ENCODE data around the gene GYPE.
"Not testable (repeated sequence)": the region's sequence is repeated elsewhere in the genome, so short reads cannot be mapped to it uniquely, and the experiment has no call there.

Gene GYPE

GRCh38 chr4:143890323-143890722 is 15.0 kb downstream of the GYPE start:
- H3K36me3 Mint-ChIP-seq (ENCODE audit: low read depth); DNase-seq; H3K4me1 Mint-ChIP-seq (ENCODE audit: low read depth); H3K4me3 Mint-ChIP-seq; H3K9me3 Mint-ChIP-seq; H3K27me3 Mint-ChIP-seq; H3K27ac Mint-ChIP-seq: not testable (repeated sequence)

- not testable (repeated sequence) for H3K27ac Mint-ChIP-seq; DNase-seq; H3K36me3 Mint-ChIP-seq (ENCODE audit: low read depth); H3K9me3 Mint-ChIP-seq; H3K4me3 Mint-ChIP-seq; H3K4me1 Mint-ChIP-seq (ENCODE audit: low read depth); H3K27me3 Mint-ChIP-seq
These were observed 17.2 kb downstream of the GYPE start for GRCh38 chr4:143888189-143888588.

- H3K36me3 Mint-ChIP-seq (ENCODE audit: low read depth); DNase-seq; H3K4me3 Mint-ChIP-seq; H3K27ac Mint-ChIP-seq; H3K9me3 Mint-ChIP-seq; H3K27me3 Mint-ChIP-seq; H3K4me1 Mint-ChIP-seq (ENCODE audit: low read depth): not testable (repeated sequence)
These were observed 20.4 kb downstream of the GYPE start for GRCh38 chr4:143884965-143885364.

- Mint-ChIP-seq H3K4me1 (ENCODE audit: low read depth) (no peaks in the 10 kb centered on the region), H3K4me3 (no peak overlapping the region), H3K36me3 (ENCODE audit: low read depth) (no peaks in the 10 kb centered on the region), H3K9me3 (no peaks in the 10 kb centered on the region), H3K27me3 (no peaks in the 10 kb centered on the region), H3K27ac (no peak overlapping the region)
- no peak for DNase-seq
These were observed 21.8 kb downstream of the GYPE start for GRCh38 chr4:143883529-143883928.

- H3K27me3 Mint-ChIP-seq = no peaks in the 10 kb centered on the region
- H3K27ac Mint-ChIP-seq = no peak overlapping the region
- DNase-seq = no peak
- H3K36me3 Mint-ChIP-seq (ENCODE audit: low read depth) = no peaks in the 10 kb centered on the region
- H3K4me1 Mint-ChIP-seq (ENCODE audit: low read depth) = no peaks in the 10 kb centered on the region
- no peak overlapping the region for H3K4me3 Mint-ChIP-seq
- no peaks in the 10 kb centered on the region for H3K9me3 Mint-ChIP-seq
These were observed 22.5 kb downstream of the GYPE start for GRCh38 chr4:143882892-143883291.

GRCh38 chr4:143879561-143879960 is 25.8 kb downstream of the GYPE start:
- not testable (repeated sequence) for H3K27me3 Mint-ChIP-seq; H3K4me1 Mint-ChIP-seq (ENCODE audit: low read depth); H3K36me3 Mint-ChIP-seq (ENCODE audit: low read depth); DNase-seq; H3K4me3 Mint-ChIP-seq; H3K27ac Mint-ChIP-seq; H3K9me3 Mint-ChIP-seq

- not testable (repeated sequence) for H3K4me3 Mint-ChIP-seq; DNase-seq; H3K27me3 Mint-ChIP-seq; H3K36me3 Mint-ChIP-seq (ENCODE audit: low read depth); H3K27ac Mint-ChIP-seq; H3K9me3 Mint-ChIP-seq; H3K4me1 Mint-ChIP-seq (ENCODE audit: low read depth)
These were observed 30.0 kb downstream of the GYPE start for GRCh38 chr4:143875357-143875756.

- DNase-seq; H3K4me1 Mint-ChIP-seq (ENCODE audit: low read depth); H3K27me3 Mint-ChIP-seq; H3K4me3 Mint-ChIP-seq; H3K36me3 Mint-ChIP-seq (ENCODE audit: low read depth); H3K9me3 Mint-ChIP-seq: not testable (repeated sequence)
- peak overlapping the region; percentile 11 for H3K27ac Mint-ChIP-seq
These were observed 34.7 kb downstream of the GYPE start for GRCh38 chr4:143870523-143871268.

GRCh38 chr4:143869925-143870324 is 35.4 kb downstream of the GYPE start:
- not testable (repeated sequence) for H3K4me1 Mint-ChIP-seq (ENCODE audit: low read depth); H3K4me3 Mint-ChIP-seq; H3K27ac Mint-ChIP-seq; H3K36me3 Mint-ChIP-seq (ENCODE audit: low read depth); H3K9me3 Mint-ChIP-seq; H3K27me3 Mint-ChIP-seq; DNase-seq

GRCh38 chr4:143862716-143863115 is 42.6 kb downstream of the GYPE start:
- not testable (repeated sequence) for H3K27me3 Mint-ChIP-seq; H3K4me3 Mint-ChIP-seq; H3K27ac Mint-ChIP-seq; DNase-seq; H3K9me3 Mint-ChIP-seq; H3K36me3 Mint-ChIP-seq (ENCODE audit: low read depth); H3K4me1 Mint-ChIP-seq (ENCODE audit: low read depth)

- Mint-ChIP-seq H3K27ac (no peak overlapping the region), H3K27me3 (no peaks in the 10 kb centered on the region), H3K4me1 (ENCODE audit: low read depth) (no peaks in the 10 kb centered on the region), H3K36me3 (ENCODE audit: low read depth) (no peaks in the 10 kb centered on the region), H3K4me3 (no peak overlapping the region), H3K9me3 (no peaks in the 10 kb centered on the region)
- no peak for DNase-seq
These were observed 46.9 kb downstream of the GYPE start for GRCh38 chr4:143858456-143858855.

- H3K27me3 Mint-ChIP-seq; H3K36me3 Mint-ChIP-seq (ENCODE audit: low read depth); H3K9me3 Mint-ChIP-seq; DNase-seq; H3K27ac Mint-ChIP-seq; H3K4me1 Mint-ChIP-seq (ENCODE audit: low read depth); H3K4me3 Mint-ChIP-seq: not testable (repeated sequence)
These were observed 47.7 kb downstream of the GYPE start for GRCh38 chr4:143857391-143858336.

- not testable (repeated sequence) for H3K4me3 Mint-ChIP-seq; H3K27me3 Mint-ChIP-seq; H3K36me3 Mint-ChIP-seq (ENCODE audit: low read depth); H3K9me3 Mint-ChIP-seq; H3K27ac Mint-ChIP-seq; H3K4me1 Mint-ChIP-seq (ENCODE audit: low read depth); DNase-seq
These were observed 49.3 kb downstream of the GYPE start for GRCh38 chr4:143856017-143856557.

- H3K27ac Mint-ChIP-seq; DNase-seq; H3K36me3 Mint-ChIP-seq (ENCODE audit: low read depth); H3K27me3 Mint-ChIP-seq; H3K4me1 Mint-ChIP-seq (ENCODE audit: low read depth); H3K9me3 Mint-ChIP-seq; H3K4me3 Mint-ChIP-seq: not testable (repeated sequence)
These were observed 50.7 kb downstream of the GYPE start for GRCh38 chr4:143854645-143855044.

GRCh38 chr4:143849296-143849695 is 56.1 kb downstream of the GYPE start:
- H3K27me3 Mint-ChIP-seq; H3K27ac Mint-ChIP-seq; H3K36me3 Mint-ChIP-seq (ENCODE audit: low read depth); H3K9me3 Mint-ChIP-seq; DNase-seq; H3K4me3 Mint-ChIP-seq; H3K4me1 Mint-ChIP-seq (ENCODE audit: low read depth): not testable (repeated sequence)
